ENCODE data around the gene CAMK1D.

CAMK1D gene

GRCh38 chr10:12500381-12501303, 151.3 kb downstream of the CAMK1D start:
- H3K9me3 ChIP-seq (ENCODE audit: control insufficient read depth, insufficient read depth, low read length) = no peaks in the 10 kb centered on the region
- H3K79me2 ChIP-seq (ENCODE audit: control insufficient read depth, low read length) = peaks cover 90% of the 10 kb centered on the region
- no peaks in the 10 kb centered on the region for H3K9me2 ChIP-seq (replicated peaks; ENCODE audit: control insufficient read depth, low read length)
- H3K4me3 ChIP-seq (ENCODE audit: low read length) = no peak overlapping the region
- no peaks in the 10 kb centered on the region for H3K27me3 ChIP-seq (ENCODE audit: control insufficient read depth, low read length)
- H3K4me2 ChIP-seq (ENCODE audit: low read length) = no peak overlapping the region
- no peaks in the 10 kb centered on the region for H3K36me3 ChIP-seq (ENCODE audit: control insufficient read depth, low read length)
- peaks cover 7% of the 10 kb centered on the region; the same call in 1 of the 2 replicates for H4K20me1 ChIP-seq (ENCODE audit: control insufficient read depth, insufficient read depth, low read depth, low read length)
- no peaks in the 10 kb centered on the region for H3F3A ChIP-seq (ENCODE audit: control insufficient read depth, insufficient read depth)
- H3K27ac ChIP-seq (ENCODE audit: low read depth, low read length) = no peak overlapping the region
- H3K4me1 ChIP-seq (ENCODE audit: control insufficient read depth, low read length) = 0 out of 2 replicates have a peak, but pooled peaks cover 6% of the 10 kb centered on the region
- no peak for TF ChIP-seq EZH2phosphoT487 (IDR thresholded peaks at IDR 0.05; ENCODE audit: borderline replicate concordance, low read length)
- no peak for TF ChIP-seq CTCF (IDR thresholded peaks at IDR 0.05; ENCODE audit: low read depth, low read length, poor library complexity, severe bottlenecking)

- Histone ChIP-seq H4K20me1 (ENCODE audit: control insufficient read depth, insufficient read depth, low read depth, low read length) (peaks cover 7% of the 10 kb centered on the region; the same call in 1 of the 2 replicates), H3K4me3 (ENCODE audit: low read length) (no peak overlapping the region), H3K4me2 (ENCODE audit: low read length) (no peak overlapping the region), H3K9me3 (ENCODE audit: control insufficient read depth, insufficient read depth, low read length) (no peaks in the 10 kb centered on the region), H3K9me2 (replicated peaks; ENCODE audit: control insufficient read depth, low read length) (no peaks in the 10 kb centered on the region), H3K36me3 (ENCODE audit: control insufficient read depth, low read length) (no peaks in the 10 kb centered on the region), H3K4me1 (ENCODE audit: control insufficient read depth, low read length) (0 out of 2 replicates have a peak, but pooled peaks cover 6% of the 10 kb centered on the region), H3F3A (ENCODE audit: control insufficient read depth, insufficient read depth) (no peaks in the 10 kb centered on the region), H3K79me2 (ENCODE audit: control insufficient read depth, low read length) (peaks cover 91% of the 10 kb centered on the region), H3K27me3 (ENCODE audit: control insufficient read depth, low read length) (no peaks in the 10 kb centered on the region), H3K27ac (ENCODE audit: low read depth, low read length) (no peak overlapping the region)
- TF ChIP-seq CTCF (IDR thresholded peaks at IDR 0.05; ENCODE audit: low read depth, low read length, poor library complexity, severe bottlenecking) (no peak), EZH2phosphoT487 (IDR thresholded peaks at IDR 0.05; ENCODE audit: borderline replicate concordance, low read length) (no peak)
These were observed 152.0 kb downstream of the CAMK1D start for GRCh38 chr10:12501324-12501723.

GRCh38 chr10:12501841-12502525, 152.6 kb downstream of the CAMK1D start:
- H3K9me3 ChIP-seq (ENCODE audit: control insufficient read depth, insufficient read depth, low read length) = no peaks in the 10 kb centered on the region
- H3K27ac ChIP-seq (ENCODE audit: low read depth, low read length) = no peak overlapping the region
- no peaks in the 10 kb centered on the region for H3K36me3 ChIP-seq (ENCODE audit: control insufficient read depth, low read length)
- no peak overlapping the region for H3K4me2 ChIP-seq (ENCODE audit: low read length)
- no peaks in the 10 kb centered on the region for H3F3A ChIP-seq (ENCODE audit: control insufficient read depth, insufficient read depth)
- TF ChIP-seq EZH2phosphoT487 (IDR thresholded peaks at IDR 0.05; ENCODE audit: borderline replicate concordance, low read length) (no peak), CTCF (IDR thresholded peaks at IDR 0.05; ENCODE audit: low read depth, low read length, poor library complexity, severe bottlenecking) (no peak)
- H3K79me2 ChIP-seq (ENCODE audit: control insufficient read depth, low read length) = peaks cover 91% of the 10 kb centered on the region
- no peaks in the 10 kb centered on the region for H3K9me2 ChIP-seq (replicated peaks; ENCODE audit: control insufficient read depth, low read length)
- peaks cover 7% of the 10 kb centered on the region; the same call in 1 of the 2 replicates for H4K20me1 ChIP-seq (ENCODE audit: control insufficient read depth, insufficient read depth, low read depth, low read length)
- H3K4me1 ChIP-seq (ENCODE audit: control insufficient read depth, low read length) = 0 out of 2 replicates have a peak, but pooled peaks cover 6% of the 10 kb centered on the region
- H3K27me3 ChIP-seq (ENCODE audit: control insufficient read depth, low read length) = no peaks in the 10 kb centered on the region
- H3K4me3 ChIP-seq (ENCODE audit: low read length) = no peak overlapping the region

Measured in DOHH2 (cell line).